Ovary (tissue), 3 donors: ENCODE measurements around the gene VAV2.

Experiments
- CTCF ChIP-seq, 3 donors: fragments of 450-650 bp in 2 of 3; fragments of 200-600 bp in 1 of 3; IDR thresholded peaks; one replicate each; pipeline versions ENCODE4 v1.5.1 to v1.8.0; 2016 to 2022; ENCODE audit warnings: antibody characterized with exemption in 3 of 3, mild to moderate bottlenecking in 1 of 3
- POLR2A ChIP-seq: fragments of 450-650 bp; IDR thresholded peaks from one replicate; pipeline ENCODE4 v1.6.1; 2017; ENCODE audit warnings: antibody characterized with exemption, mild to moderate bottlenecking, moderate library complexity
- donor health status: DM: no; HTN: no; CAD: no.

GRCh38 chr9:133976887-133977286, 15.2 kb downstream of the VAV2 start:
- TF ChIP-seq CTCF (IDR thresholded peaks at IDR 0.05) (no peak), POLR2A (no peak)
